Measurements from ENCODE around the gene ZNF341.

- TF ChIP-seq CTCF (IDR thresholded peaks at IDR 0.05) (no peak), EP300 (IDR thresholded peaks at IDR 0.05) (no peak), POLR2A (IDR thresholded peaks at IDR 0.05) (no peak), POLR2AphosphoS5 (IDR thresholded peaks at IDR 0.05) (no peak)
Observed at GRCh38 chr20:33773412-33774089, 41.8 kb downstream of the ZNF341 start.
